RWPE2 (cell line): ENCODE results near the gene PLRG1.

Experiments used
- ATAC-seq: fragments of 200-7000 bp; cut with Tn5 transposase; 3 replicates; pipeline ENCODE4 v1.9.1; 2021; ENCODE audit warnings: low read depth
- DNase-seq: peaks from one replicate; pipeline ENCODE4 v3.0.0-alpha.2; 2020; ENCODE audit warnings: low spot score
- H3K27ac ChIP-seq: fragments of 450-650 bp; 2 replicates; pipeline ENCODE4 v1.5.1; 2017; ENCODE audit warnings: mild to moderate bottlenecking; ENCODE audit not compliant: poor library complexity, severe bottlenecking
- H3K27me3 ChIP-seq: fragments of 250-450 bp; sonication (Bioruptor Pico); 2 replicates; pipeline ENCODE4 v1.5.1; 2021; ENCODE audit warnings: mild to moderate bottlenecking, moderate library complexity; ENCODE audit not compliant: insufficient read depth, poor library complexity, severe bottlenecking
- H3K36me3 ChIP-seq: fragments of 250-450 bp; sonication (Bioruptor Pico); 2 replicates; pipeline ENCODE4 v1.5.1; 2020; ENCODE audit warnings: low read depth, mild to moderate bottlenecking, moderate library complexity
- H3K4me1 ChIP-seq: fragments of 250-450 bp; sonication (Bioruptor Pico); 2 replicates; pipeline ENCODE4 v1.5.1; 2021; ENCODE audit warnings: mild to moderate bottlenecking, moderate library complexity; ENCODE audit not compliant: insufficient read depth, poor library complexity, severe bottlenecking
- H3K4me3 ChIP-seq: fragments of 250-450 bp; sonication (Bioruptor Pico); 2 replicates; pipeline ENCODE4 v1.5.1; 2021; ENCODE audit warnings: mild to moderate bottlenecking, moderate library complexity; ENCODE audit not compliant: severe bottlenecking
- H3K9me3 ChIP-seq: fragments of 250-450 bp; sonication (Bioruptor Pico); 2 replicates; pipeline ENCODE4 v1.5.1; 2021; ENCODE audit warnings: mild to moderate bottlenecking, moderate library complexity; ENCODE audit not compliant: severe bottlenecking
- TF ChIP-seq, protein P1 (sequence below): fragments of 450-650 bp; IDR thresholded peaks from one replicate; pipeline ENCODE4 v1.5.1; 2017; ENCODE audit warnings: mild to moderate bottlenecking, moderate library complexity; ENCODE audit not compliant: poor library complexity, severe bottlenecking

PLRG1 gene

DNA sequence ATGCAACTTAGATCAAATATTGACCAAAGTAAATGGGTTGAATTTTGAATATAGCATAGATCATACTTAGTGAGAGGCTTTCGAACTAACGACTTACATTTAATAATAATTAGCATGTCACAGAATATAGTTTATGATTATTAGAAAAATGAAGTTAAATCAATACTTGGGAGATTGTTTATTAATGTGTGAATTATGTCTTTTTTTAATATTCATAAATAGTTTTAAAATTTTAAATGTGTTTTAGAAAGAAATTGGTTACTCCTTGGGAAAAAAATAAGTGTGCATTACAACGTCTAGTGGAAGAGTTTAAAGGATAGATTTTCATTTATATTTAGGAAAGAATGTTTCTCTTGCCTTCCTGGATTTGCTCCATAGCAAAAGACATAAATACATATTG is 33.0 kb upstream of the PLRG1 start:
- Histone ChIP-seq H3K4me1 (peaks cover 2% of the 10 kb centered on the region), H3K9me3 (no peaks in the 10 kb centered on the region), H3K27me3 (no peaks in the 10 kb centered on the region), H3K4me3 (no peak overlapping the region), H3K36me3 (no peaks in the 10 kb centered on the region), H3K27ac (no peak overlapping the region)
- TF ChIP-seq, protein P1, sequence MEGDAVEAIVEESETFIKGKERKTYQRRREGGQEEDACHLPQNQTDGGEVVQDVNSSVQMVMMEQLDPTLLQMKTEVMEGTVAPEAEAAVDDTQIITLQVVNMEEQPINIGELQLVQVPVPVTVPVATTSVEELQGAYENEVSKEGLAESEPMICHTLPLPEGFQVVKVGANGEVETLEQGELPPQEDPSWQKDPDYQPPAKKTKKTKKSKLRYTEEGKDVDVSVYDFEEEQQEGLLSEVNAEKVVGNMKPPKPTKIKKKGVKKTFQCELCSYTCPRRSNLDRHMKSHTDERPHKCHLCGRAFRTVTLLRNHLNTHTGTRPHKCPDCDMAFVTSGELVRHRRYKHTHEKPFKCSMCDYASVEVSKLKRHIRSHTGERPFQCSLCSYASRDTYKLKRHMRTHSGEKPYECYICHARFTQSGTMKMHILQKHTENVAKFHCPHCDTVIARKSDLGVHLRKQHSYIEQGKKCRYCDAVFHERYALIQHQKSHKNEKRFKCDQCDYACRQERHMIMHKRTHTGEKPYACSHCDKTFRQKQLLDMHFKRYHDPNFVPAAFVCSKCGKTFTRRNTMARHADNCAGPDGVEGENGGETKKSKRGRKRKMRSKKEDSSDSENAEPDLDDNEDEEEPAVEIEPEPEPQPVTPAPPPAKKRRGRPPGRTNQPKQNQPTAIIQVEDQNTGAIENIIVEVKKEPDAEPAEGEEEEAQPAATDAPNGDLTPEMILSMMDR: no peak
- DNase-seq (no peak), ATAC-seq (no peak)

DNA sequence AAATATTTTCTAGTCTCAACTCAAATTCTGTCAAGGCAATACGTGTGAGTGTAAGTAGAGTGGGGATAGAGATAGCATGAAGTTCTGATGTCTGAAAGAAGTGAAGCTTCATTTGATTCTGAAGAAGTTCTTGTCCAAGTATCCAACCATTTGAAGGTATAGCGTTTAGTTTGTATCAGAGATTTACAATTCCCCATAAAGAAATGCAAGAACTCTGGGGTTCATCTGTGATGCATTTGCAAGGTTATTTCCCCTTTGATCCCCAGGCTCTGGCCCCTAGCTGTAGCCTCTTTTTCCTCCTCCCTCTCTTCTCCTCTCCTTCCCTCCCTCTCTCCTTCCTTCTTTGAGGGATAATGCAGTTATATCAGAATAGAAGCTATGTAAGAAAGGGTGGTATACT is 32.5 kb upstream of the PLRG1 start:
- DNase-seq (no peak), ATAC-seq (no peak)
- Histone ChIP-seq H3K27ac (no peak overlapping the region), H3K27me3 (no peaks in the 10 kb centered on the region), H3K9me3 (no peaks in the 10 kb centered on the region), H3K4me3 (no peak overlapping the region), H3K36me3 (no peaks in the 10 kb centered on the region), H3K4me1 (peaks cover 5% of the 10 kb centered on the region)
- TF ChIP-seq, protein P1: no peak

DNA sequence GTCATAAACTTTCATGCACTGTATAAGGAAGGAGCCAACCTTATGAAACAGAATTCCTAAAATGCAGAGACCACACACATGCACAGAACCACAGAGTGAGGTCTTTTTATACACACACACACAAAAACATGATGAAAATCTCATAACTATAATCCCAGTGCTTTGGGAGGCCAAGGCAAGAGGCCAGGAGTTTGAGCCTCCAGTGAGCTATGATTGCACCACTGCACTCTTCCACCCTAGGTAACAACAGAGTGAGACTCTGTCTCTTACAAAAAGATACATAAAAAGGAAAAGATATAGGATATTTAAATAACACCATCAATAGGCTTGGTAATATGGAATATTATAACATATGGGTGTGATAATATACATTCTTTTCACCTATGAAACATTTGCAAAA is 29.7 kb upstream of the PLRG1 start:
- Histone ChIP-seq H3K27ac (no peak overlapping the region), H3K4me3 (no peak overlapping the region), H3K27me3 (no peaks in the 10 kb centered on the region), H3K9me3 (no peaks in the 10 kb centered on the region), H3K4me1 (peaks cover 8% of the 10 kb centered on the region), H3K36me3 (no peaks in the 10 kb centered on the region)
- TF ChIP-seq, protein P1: no peak
- no peak for DNase-seq
- ATAC-seq: no peak

- no peak overlapping the region for H3K27ac ChIP-seq
- no peaks in the 10 kb centered on the region for H3K27me3 ChIP-seq
- no peak overlapping the region for H3K4me3 ChIP-seq
- peak; percentile 50; the same call in 1 of the 3 replicates for ATAC-seq
- H3K9me3 ChIP-seq: no peaks in the 10 kb centered on the region
- H3K36me3 ChIP-seq: no peaks in the 10 kb centered on the region
- peaks cover 8% of the 10 kb centered on the region for H3K4me1 ChIP-seq
- TF ChIP-seq, protein P1: no peak
- DNase-seq: no peak
Measured at GRCh38 chr4:154578919-154579318, 28.7 kb upstream of the PLRG1 start.

DNA sequence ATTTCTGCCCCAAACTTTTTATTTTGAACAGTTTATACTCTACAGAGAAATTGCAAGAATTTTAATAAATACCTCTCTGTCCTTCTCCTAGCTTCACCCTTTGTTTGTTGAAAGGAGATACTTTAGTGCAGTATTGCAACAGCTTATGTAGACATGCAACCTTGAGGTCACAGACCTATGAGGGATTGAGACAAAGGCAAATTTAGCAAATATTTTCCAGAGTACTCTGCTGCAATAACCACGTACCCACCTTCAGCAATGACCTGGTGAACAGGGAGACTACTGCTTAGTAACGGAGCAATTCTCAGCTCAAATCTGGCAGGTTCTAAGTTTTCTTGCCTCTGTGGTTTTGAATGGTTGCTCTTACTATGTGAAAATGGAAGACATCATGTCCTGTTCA is 27.1 kb upstream of the PLRG1 start:
- DNase-seq (no peak), ATAC-seq (no peak; the same call in 2 of the 3 replicates)
- Histone ChIP-seq H3K36me3 (no peaks in the 10 kb centered on the region), H3K27me3 (no peaks in the 10 kb centered on the region), H3K9me3 (no peaks in the 10 kb centered on the region), H3K27ac (no peak overlapping the region), H3K4me1 (peaks cover 8% of the 10 kb centered on the region), H3K4me3 (no peak overlapping the region)
- TF ChIP-seq, protein P1: no peak
